GM12878 (cell line): ENCODE data around the gene IBA57. TPM values are rescaled to one million over a fixed set of nuclear protein-coding genes. Genes with fewer than 3 reads are reported as not detected.

Experiments
- ATAC-seq: fragments of 200-7000 bp; cut with Tn5 transposase; 3 replicates; pipeline ENCODE4 v1.9.1; 2020; ENCODE audit warnings: mild to moderate bottlenecking, moderate library complexity
- BruUV-seq: library from RNA; stranded (reverse); fragments of 400-500 nt; replicated peaks from 2 replicates; lab custom pipeline; 2021; lab: Mats Ljungman, UMichigan
- CTCF ChIA-PET: fragments of 300-600 bp; sonication (Branson Sonifier 250); formaldehyde crosslinking; extraction: SDS; loops from one replicate; lab custom pipeline; 2021; ENCODE audit warnings: inconsistent platforms; lab: Yijun Ruan, JAX
- POLR2A ChIA-PET: fragments of 350-600 bp; formaldehyde crosslinking; extraction: SDS; loops from one replicate; lab custom pipeline; 2021; ENCODE audit warnings: inconsistent platforms; lab: Charles Lee
- RAD21 ChIA-PET: fragments of 300-600 bp; sonication (Branson Sonifier 250); formaldehyde crosslinking; loops from one replicate; lab custom pipeline; 2023; ENCODE audit warnings: antibody characterized with exemption; ENCODE audit not compliant: unreplicated experiment; lab: Charles Lee
- SMC1A ChIA-PET: fragments of 300-600 bp; sonication (Branson Sonifier 250); formaldehyde crosslinking; loops from one replicate; lab custom pipeline; 2023; ENCODE audit not compliant: unreplicated experiment, uncharacterized antibody; lab: Charles Lee
- DNase-seq: peaks from one replicate; pipeline ENCODE4 v3.0.0-alpha.2; 2011; ENCODE audit warnings: low read depth, low spot score
- FAIRE-seq: peaks from 3 replicates; lab custom pipeline; 2011; peaks lifted over from hg19 to GRCh38; lab: Jason Lieb, UNC
- H2AFZ ChIP-seq: 2 replicates; pipeline ENCODE4 v1.6.0; 2011; ENCODE audit warnings: low read depth, low read length, control low read depth; ENCODE audit not compliant: control insufficient read depth
- H3K27ac ChIP-seq: 2 replicates; pipeline ENCODE4 v1.5.1; 2011; ENCODE audit warnings: control low read depth; ENCODE audit not compliant: control insufficient read depth, insufficient read depth
- H3K27me3 ChIP-seq, 2 experiments: replicated peaks in 1 of 2; 2 replicates each; pipeline versions ENCODE4 v1.6.0 to v1.6.1; 2011; ENCODE audit warnings: low read length in 1 of 2; ENCODE audit not compliant: control insufficient read depth in 2 of 2, insufficient read depth in 2 of 2
- H3K36me3 ChIP-seq, 2 experiments: 2 replicates each; pipeline ENCODE4 v1.5.1; 2011; ENCODE audit warnings: low read length in 1 of 2; ENCODE audit not compliant: control insufficient read depth in 2 of 2, insufficient read depth in 2 of 2
- H3K4me1 ChIP-seq: 2 replicates; pipeline ENCODE4 v1.6.1; 2011; ENCODE audit warnings: mild to moderate bottlenecking, low read length, moderate library complexity, mixed read lengths; ENCODE audit not compliant: control insufficient read depth, insufficient read depth
- H3K4me2 ChIP-seq: 2 replicates; pipeline ENCODE4 v1.6.0; 2011; ENCODE audit warnings: control low read depth; ENCODE audit not compliant: control insufficient read depth, insufficient read depth
- H3K4me3 ChIP-seq: fragments of 200-600 bp; sonication (generic); 2 replicates; pipeline ENCODE4 v1.5.1; 2016
- H3K79me2 ChIP-seq: 2 replicates; pipeline ENCODE4 v1.6.0; 2011; ENCODE audit warnings: low read length; ENCODE audit not compliant: control insufficient read depth, insufficient read depth
- H3K9ac ChIP-seq: 2 replicates; pipeline ENCODE4 v1.8.0; 2011; ENCODE audit warnings: low read length, control low read depth, mixed read lengths; ENCODE audit not compliant: control insufficient read depth, insufficient read depth
- H3K9me3 ChIP-seq: replicated peaks from 3 replicates; pipeline ENCODE4 v1.5.1; 2011; ENCODE audit warnings: mild to moderate bottlenecking, low read length; ENCODE audit not compliant: control insufficient read depth, insufficient read depth
- H4K20me1 ChIP-seq: 2 replicates; pipeline ENCODE4 v1.6.0; 2011; ENCODE audit not compliant: control insufficient read depth, insufficient read depth
- FOXK2 ChIP-seq: fragments of 450-650 bp; IDR thresholded peaks from 2 replicates; pipeline ENCODE4 v1.6.1; 2017; ENCODE audit warnings: mild to moderate bottlenecking, moderate library complexity
- MXI1 ChIP-seq: fragments of 150-350 bp; IDR thresholded peaks from 2 replicates; pipeline ENCODE4 v1.6.1; 2011; ENCODE audit warnings: low read depth, mild to moderate bottlenecking, inconsistent platforms, low read length, improper control_type of control experiment
- MYC ChIP-seq: IDR thresholded peaks from 2 replicates; pipeline ENCODE4 v1.6.1; 2011; ENCODE audit warnings: mild to moderate bottlenecking, low read length, moderate library complexity, inconsistent platforms; ENCODE audit not compliant: insufficient read depth, insufficient replicate concordance, insufficient read length, severe bottlenecking
- RUNX3 ChIP-seq: IDR thresholded peaks from 2 replicates; pipeline ENCODE4 v1.6.1; 2012; ENCODE audit warnings: low read length, inconsistent platforms
- SPI1 ChIP-seq: IDR thresholded peaks from 2 replicates; pipeline ENCODE4 v1.6.1; 2011; ENCODE audit warnings: low read depth, mild to moderate bottlenecking, low read length, moderate library complexity, borderline replicate concordance; ENCODE audit not compliant: insufficient read depth
- SRF ChIP-seq, 2 experiments: IDR thresholded peaks; 2 replicates each; pipeline ENCODE4 v1.6.1; 2011; ENCODE audit warnings: low read depth in 2 of 2, low read length in 2 of 2, mild to moderate bottlenecking in 1 of 2, moderate library complexity in 1 of 2
- ZBTB40 ChIP-seq: fragments of 450-650 bp; IDR thresholded peaks from 2 replicates; pipeline ENCODE4 v1.6.1; 2016; ENCODE audit warnings: mild to moderate bottlenecking, moderate library complexity, borderline replicate concordance
- ZNF24 ChIP-seq: fragments of 450-650 bp; IDR thresholded peaks from 2 replicates; pipeline ENCODE4 v1.6.1; 2017; ENCODE audit warnings: antibody characterized with exemption, mild to moderate bottlenecking
- WGBS: methylation state at CpG from one replicate; pipeline ENCODE4 v1.1.6; 2016; ENCODE audit warnings: low lambda C conversion rate; ENCODE audit not compliant: insufficient replicate concordance, insufficient coverage; ENCODE audit errors: missing lambda C conversion rate; 5-methylcytosine and 5-hydroxymethylcytosine counted together
- in situ Hi-C: fragments of 300-500 bp; cut with MboI; formaldehyde crosslinking; loops from 9 replicates; pipeline ENCODE4 v1.14.3; 2018; ENCODE audit warnings: mixed read lengths
- intact Hi-C: fragments of 100-400 bp; cut with micrococcal nuclease; formaldehyde crosslinking; loops from one replicate; pipeline ENCODE4 v1.14.2; 2022; ENCODE audit not compliant: unreplicated experiment
- polyA plus RNA-seq, 11 experiments: library from polyadenylated mRNA; depleted of rRNA in 4 of 11; unstranded in 6 of 11; stranded (reverse) in 5 of 11; fragments of >200 nt; fragmentation: Nextera tagmentation in 4 of 11; fragmentation: Illumina TruSeq in 1 of 11; extraction: Ambion mirVana in 4 of 11; extraction: Trizol in 1 of 11; gene quantifications; 1 replicate in 1 of 11; 2 replicates in 10 of 11; pipeline versions ENCODE4 v1.2.1 to v1.2.3, GENCODE V29; 2011 to 2016; ENCODE audit warnings: inconsistent platforms in 2 of 11, missing spikeins in 2 of 11, low read depth in 1 of 11
- total RNA-seq, 4 experiments: library from RNA; depleted of rRNA in 3 of 4; stranded (reverse); fragments of >200 nt in 3 of 4; fragmentation: Illumina TruSeq in 1 of 4; extraction: Trizol in 1 of 4; gene quantifications; 2 replicates each; pipeline versions ENCODE4 v1.2.1 to v1.2.3, GENCODE V29; 2013 to 2021
- TF ChIP-seq, protein P1 (sequence below): IDR thresholded peaks from 2 replicates; pipeline ENCODE4 v1.6.1; 2012; ENCODE audit warnings: low read length, inconsistent platforms
- TF ChIP-seq, protein P2 (sequence below): fragments of 450-650 bp; formaldehyde crosslinking; IDR thresholded peaks from 2 replicates; pipeline ENCODE4 v1.4.0; 2022; ENCODE audit warnings: mild to moderate bottlenecking, moderate library complexity
- TF ChIP-seq, protein P3 (sequence below): fragments of 450-650 bp; IDR thresholded peaks from 2 replicates; pipeline ENCODE4 v1.6.1; 2017; ENCODE audit warnings: mild to moderate bottlenecking, moderate library complexity

Gene IBA57
- total and polyA plus RNA-seq, 10 of the 15 experiments (the other 5 are each of a cell fraction or from before 2014, with no cell fraction given): 0.51 to 8.6 (median 3.7) TPM

GRCh38 chr1:228194436-228194835 lies 28.8 kb downstream of the IBA57 start:
- in situ Hi-C loops: no loop called here
- no peak overlapping the region for H3K9ac ChIP-seq
- no peaks in the 10 kb centered on the region for H3K4me1 ChIP-seq
- no TSS peak for BruUV-seq
- no peaks in the 10 kb centered on the region for H3K27me3 ChIP-seq
- no peaks in the 10 kb centered on the region for H3K79me2 ChIP-seq
- ChIA-PET RAD21 (no interaction called here), CTCF (interaction anchor here (1.8 kb wide), 1 partner anchor 195 kb away, joined by 5 read pairs; no protein-coding TSS in a partner anchor), POLR2A (no interaction called here), SMC1A (no interaction called here)
- intact Hi-C loops: no loop called here
- no peak overlapping the region for H2AFZ ChIP-seq
- WGBS: 54% methylated on average over 3 of the region's 3 CpGs
- FAIRE-seq: no peak
- H3K4me3 ChIP-seq: no peak overlapping the region
- no peak overlapping the region for H3K4me2 ChIP-seq
- H3K36me3 ChIP-seq: no peaks in the 10 kb centered on the region
- DNase-seq: no peak
- no peaks in the 10 kb centered on the region for H4K20me1 ChIP-seq
- peaks cover 4% of the 10 kb centered on the region; the same call in 1 of the 3 replicates for H3K9me3 ChIP-seq
- no peak for ATAC-seq
- H3K27ac ChIP-seq: no peak overlapping the region
- no peak for TF ChIP-seq ZBTB40
- no peak for TF ChIP-seq SRF (IDR thresholded peaks at IDR 0.05; ENCODE audit: low read depth in 2 of 2, low read length in 2 of 2)
- TF ChIP-seq, protein P1, sequence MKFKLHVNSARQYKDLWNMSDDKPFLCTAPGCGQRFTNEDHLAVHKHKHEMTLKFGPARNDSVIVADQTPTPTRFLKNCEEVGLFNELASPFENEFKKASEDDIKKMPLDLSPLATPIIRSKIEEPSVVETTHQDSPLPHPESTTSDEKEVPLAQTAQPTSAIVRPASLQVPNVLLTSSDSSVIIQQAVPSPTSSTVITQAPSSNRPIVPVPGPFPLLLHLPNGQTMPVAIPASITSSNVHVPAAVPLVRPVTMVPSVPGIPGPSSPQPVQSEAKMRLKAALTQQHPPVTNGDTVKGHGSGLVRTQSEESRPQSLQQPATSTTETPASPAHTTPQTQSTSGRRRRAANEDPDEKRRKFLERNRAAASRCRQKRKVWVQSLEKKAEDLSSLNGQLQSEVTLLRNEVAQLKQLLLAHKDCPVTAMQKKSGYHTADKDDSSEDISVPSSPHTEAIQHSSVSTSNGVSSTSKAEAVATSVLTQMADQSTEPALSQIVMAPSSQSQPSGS: no peak
- no peak for TF ChIP-seq SPI1
- TF ChIP-seq, protein P2, sequence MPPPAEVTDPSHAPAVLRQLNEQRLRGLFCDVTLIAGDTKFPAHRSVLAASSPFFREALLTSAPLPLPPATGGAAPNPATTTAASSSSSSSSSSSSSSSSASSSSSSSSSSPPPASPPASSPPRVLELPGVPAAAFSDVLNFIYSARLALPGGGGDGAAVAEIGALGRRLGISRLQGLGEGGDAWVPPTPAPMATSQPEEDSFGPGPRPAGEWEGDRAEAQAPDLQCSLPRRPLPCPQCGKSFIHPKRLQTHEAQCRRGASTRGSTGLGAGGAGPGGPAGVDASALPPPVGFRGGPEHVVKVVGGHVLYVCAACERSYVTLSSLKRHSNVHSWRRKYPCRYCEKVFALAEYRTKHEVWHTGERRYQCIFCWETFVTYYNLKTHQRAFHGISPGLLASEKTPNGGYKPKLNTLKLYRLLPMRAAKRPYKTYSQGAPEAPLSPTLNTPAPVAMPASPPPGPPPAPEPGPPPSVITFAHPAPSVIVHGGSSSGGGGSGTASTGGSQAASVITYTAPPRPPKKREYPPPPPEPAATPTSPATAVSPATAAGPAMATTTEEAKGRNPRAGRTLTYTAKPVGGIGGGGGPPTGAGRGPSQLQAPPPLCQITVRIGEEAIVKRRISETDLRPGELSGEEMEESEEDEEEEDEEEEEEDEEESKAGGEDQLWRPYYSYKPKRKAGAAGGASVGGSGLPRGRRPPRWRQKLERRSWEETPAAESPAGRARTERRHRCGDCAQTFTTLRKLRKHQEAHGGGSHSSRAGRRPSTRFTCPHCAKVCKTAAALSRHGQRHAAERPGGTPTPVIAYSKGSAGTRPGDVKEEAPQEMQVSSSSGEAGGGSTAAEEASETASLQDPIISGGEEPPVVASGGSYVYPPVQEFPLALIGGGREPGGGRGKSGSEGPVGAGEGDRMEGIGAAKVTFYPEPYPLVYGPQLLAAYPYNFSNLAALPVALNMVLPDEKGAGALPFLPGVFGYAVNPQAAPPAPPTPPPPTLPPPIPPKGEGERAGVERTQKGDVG (CRISPR knock-in tag): no peak
- no peak for TF ChIP-seq RUNX3
- no peak for TF ChIP-seq ZNF24
- no peak for TF ChIP-seq MXI1
- no peak for TF ChIP-seq MYC
- no peak for TF ChIP-seq FOXK2
- TF ChIP-seq, protein P3, sequence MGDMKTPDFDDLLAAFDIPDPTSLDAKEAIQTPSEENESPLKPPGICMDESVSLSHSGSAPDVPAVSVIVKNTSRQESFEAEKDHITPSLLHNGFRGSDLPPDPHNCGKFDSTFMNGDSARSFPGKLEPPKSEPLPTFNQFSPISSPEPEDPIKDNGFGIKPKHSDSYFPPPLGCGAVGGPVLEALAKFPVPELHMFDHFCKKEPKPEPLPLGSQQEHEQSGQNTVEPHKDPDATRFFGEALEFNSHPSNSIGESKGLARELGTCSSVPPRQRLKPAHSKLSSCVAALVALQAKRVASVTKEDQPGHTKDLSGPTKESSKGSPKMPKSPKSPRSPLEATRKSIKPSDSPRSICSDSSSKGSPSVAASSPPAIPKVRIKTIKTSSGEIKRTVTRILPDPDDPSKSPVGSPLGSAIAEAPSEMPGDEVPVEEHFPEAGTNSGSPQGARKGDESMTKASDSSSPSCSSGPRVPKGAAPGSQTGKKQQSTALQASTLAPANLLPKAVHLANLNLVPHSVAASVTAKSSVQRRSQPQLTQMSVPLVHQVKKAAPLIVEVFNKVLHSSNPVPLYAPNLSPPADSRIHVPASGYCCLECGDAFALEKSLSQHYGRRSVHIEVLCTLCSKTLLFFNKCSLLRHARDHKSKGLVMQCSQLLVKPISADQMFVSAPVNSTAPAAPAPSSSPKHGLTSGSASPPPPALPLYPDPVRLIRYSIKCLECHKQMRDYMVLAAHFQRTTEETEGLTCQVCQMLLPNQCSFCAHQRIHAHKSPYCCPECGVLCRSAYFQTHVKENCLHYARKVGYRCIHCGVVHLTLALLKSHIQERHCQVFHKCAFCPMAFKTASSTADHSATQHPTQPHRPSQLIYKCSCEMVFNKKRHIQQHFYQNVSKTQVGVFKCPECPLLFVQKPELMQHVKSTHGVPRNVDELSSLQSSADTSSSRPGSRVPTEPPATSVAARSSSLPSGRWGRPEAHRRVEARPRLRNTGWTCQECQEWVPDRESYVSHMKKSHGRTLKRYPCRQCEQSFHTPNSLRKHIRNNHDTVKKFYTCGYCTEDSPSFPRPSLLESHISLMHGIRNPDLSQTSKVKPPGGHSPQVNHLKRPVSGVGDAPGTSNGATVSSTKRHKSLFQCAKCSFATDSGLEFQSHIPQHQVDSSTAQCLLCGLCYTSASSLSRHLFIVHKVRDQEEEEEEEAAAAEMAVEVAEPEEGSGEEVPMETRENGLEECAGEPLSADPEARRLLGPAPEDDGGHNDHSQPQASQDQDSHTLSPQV: no peak
